Measurements from ENCODE around the gene SPECC1L. TPM values are rescaled to one million over a fixed set of nuclear protein-coding genes. Genes with fewer than 3 reads are reported as not detected.

SPECC1L gene
- total and polyA plus RNA-seq, 2 of the 8 experiments (the other 6 are each of a cell fraction or from before 2014, with no cell fraction given), result 15.7 to 61.6 TPM

- Histone ChIP-seq H3K4me3 (ENCODE audit: extremely low read depth in 1 of 4, insufficient read depth in 2 of 4, low read depth in 3 of 4, low read length in 4 of 4) (no peak overlapping the region), H3K4ac (replicated peaks; ENCODE audit: insufficient read length, low read depth, low read length) (no peak overlapping the region), H3K27ac (ENCODE audit: low read depth, low read length) (no peak overlapping the region), H2BK20ac (ENCODE audit: low read length) (no peak overlapping the region), H4K91ac (replicated peaks; ENCODE audit: insufficient read length, low read length) (no peak overlapping the region), H3K18ac (ENCODE audit: extremely low read depth, low read length) (no peak overlapping the region), H3K9me3 (ENCODE audit: insufficient read depth in 2 of 2, low read depth in 1 of 2, low read length in 1 of 2) (no peaks in the 10 kb centered on the region), H2BK12ac (ENCODE audit: low read depth, low read length) (no peak overlapping the region), H2AFZ (ENCODE audit: low read length) (no peak overlapping the region), H3K27me3 (replicated peaks in 1 of 4; ENCODE audit: control insufficient read depth in 3 of 4, extremely low read depth in 1 of 4, insufficient read depth in 3 of 4, low read length in 3 of 4) (no peaks in the 10 kb centered on the region), H3K23ac (ENCODE audit: insufficient read length) (no peak overlapping the region), H4K8ac (ENCODE audit: extremely low read depth, insufficient read depth, low read length) (no peak overlapping the region), H2BK5ac (ENCODE audit: low read depth, low read length) (no peak overlapping the region), H4K5ac (ENCODE audit: insufficient read length, low read depth, low read length) (no peak overlapping the region), H3K14ac (ENCODE audit: insufficient read length) (no peak overlapping the region), H3K9ac (replicated peaks in 1 of 4; ENCODE audit: extremely low read depth in 1 of 4, low read depth in 3 of 4, low read length in 3 of 4) (no peak overlapping the region; a peak in 1 of 7 replicates), H3K4me1 (replicated peaks in 1 of 4; ENCODE audit: control insufficient read depth in 3 of 4, insufficient read depth in 4 of 4, low read length in 3 of 4) (peaks cover 0 to 12% (median 0%) of the 10 kb centered on the region in 4 experiments; a peak in 2 of 7 replicates), H3K79me2 (ENCODE audit: control insufficient read depth in 1 of 2, insufficient read depth in 2 of 2, low read length in 2 of 2) (no peaks in the 10 kb centered on the region), H3K56ac (replicated peaks; ENCODE audit: insufficient read length, low read depth, low read length) (no peak overlapping the region), H3K79me1 (ENCODE audit: low read depth, low read length) (no peaks in the 10 kb centered on the region), H2BK15ac (ENCODE audit: low read length) (no peak overlapping the region), H4K20me1 (replicated peaks in 1 of 2; ENCODE audit: control insufficient read depth in 1 of 2, insufficient read depth in 2 of 2, low read length in 2 of 2) (peaks cover 0 to 1% of the 10 kb centered on the region in 2 experiments), H2AK5ac (ENCODE audit: low read depth, low read length) (no peak overlapping the region), H3K36me3 (ENCODE audit: control insufficient read depth in 2 of 4, insufficient read depth in 4 of 4, low read length in 3 of 4) (peaks cover 0 to 8% (median 0%) of the 10 kb centered on the region in 4 experiments; a peak in 4 of 8 replicates), H3K23me2 (ENCODE audit: low read depth, low read length) (no peaks in the 10 kb centered on the region), H3K4me2 (ENCODE audit: insufficient read depth in 1 of 2, low read depth in 2 of 2, low read length in 2 of 2) (no peak overlapping the region), H2BK120ac (replicated peaks; ENCODE audit: low read depth, low read length) (no peak overlapping the region)
- TF ChIP-seq POLR2A (IDR thresholded peaks at IDR 0.05; ENCODE audit: control extremely low read depth in 1 of 2, low read depth in 2 of 2, low read length in 2 of 2), result no peak
- no peak for TF ChIP-seq KDM1A (IDR thresholded peaks at IDR 0.05; ENCODE audit: borderline replicate concordance, low read length)
- no peak for TF ChIP-seq MAFK (IDR thresholded peaks at IDR 0.05; ENCODE audit: low read depth, low read length)
- TF ChIP-seq GTF2F1 (IDR thresholded peaks at IDR 0.05; ENCODE audit: borderline replicate concordance, low read depth, low read length), result no peak
- POLR2A ChIA-PET (ENCODE audit: partially characterized antibody), result no interaction called here
- 94% methylated on average over 4 of the region's 4 CpGs; no CpG with 5 or more reads in 1 of the 2 experiments for WGBS, 2 experiments (ENCODE audit: extremely low coverage in 1 of 2, insufficient coverage in 1 of 2, insufficient read length in 1 of 2, insufficient replicate concordance in 2 of 2, low coverage in 1 of 2, low lambda C conversion rate in 2 of 2, missing lambda C conversion rate in 1 of 2)
- DNase-seq (ENCODE audit: low read depth in 1 of 2, low spot score in 2 of 2), result no peak
- no peak for FAIRE-seq
- CTCF ChIA-PET (ENCODE audit: partially characterized antibody), result interaction anchor here (0.6 to 8.3 kb wide), 4 partner anchors 15 to 127 kb away, joined by 3 to 83 read pairs (median 4); no protein-coding TSS in a partner anchor
Observed at GRCh38 chr22:24407884-24408283, 137.3 kb downstream of the SPECC1L start.
